GM20000 (cell line): ENCODE results near the gene SMARCAD1.

Experiments used
- DNase-seq: peaks from one replicate; pipeline ENCODE4 v3.0.0; 2012; ENCODE audit warnings: low spot score
- TF ChIP-seq, protein P1 (sequence below): IDR thresholded peaks from 2 replicates; pipeline ENCODE4 v1.5.1; 2012; ENCODE audit warnings: mild to moderate bottlenecking, control low read depth; ENCODE audit errors: extremely low read depth, missing control alignments

The SMARCAD1 gene, protein sequence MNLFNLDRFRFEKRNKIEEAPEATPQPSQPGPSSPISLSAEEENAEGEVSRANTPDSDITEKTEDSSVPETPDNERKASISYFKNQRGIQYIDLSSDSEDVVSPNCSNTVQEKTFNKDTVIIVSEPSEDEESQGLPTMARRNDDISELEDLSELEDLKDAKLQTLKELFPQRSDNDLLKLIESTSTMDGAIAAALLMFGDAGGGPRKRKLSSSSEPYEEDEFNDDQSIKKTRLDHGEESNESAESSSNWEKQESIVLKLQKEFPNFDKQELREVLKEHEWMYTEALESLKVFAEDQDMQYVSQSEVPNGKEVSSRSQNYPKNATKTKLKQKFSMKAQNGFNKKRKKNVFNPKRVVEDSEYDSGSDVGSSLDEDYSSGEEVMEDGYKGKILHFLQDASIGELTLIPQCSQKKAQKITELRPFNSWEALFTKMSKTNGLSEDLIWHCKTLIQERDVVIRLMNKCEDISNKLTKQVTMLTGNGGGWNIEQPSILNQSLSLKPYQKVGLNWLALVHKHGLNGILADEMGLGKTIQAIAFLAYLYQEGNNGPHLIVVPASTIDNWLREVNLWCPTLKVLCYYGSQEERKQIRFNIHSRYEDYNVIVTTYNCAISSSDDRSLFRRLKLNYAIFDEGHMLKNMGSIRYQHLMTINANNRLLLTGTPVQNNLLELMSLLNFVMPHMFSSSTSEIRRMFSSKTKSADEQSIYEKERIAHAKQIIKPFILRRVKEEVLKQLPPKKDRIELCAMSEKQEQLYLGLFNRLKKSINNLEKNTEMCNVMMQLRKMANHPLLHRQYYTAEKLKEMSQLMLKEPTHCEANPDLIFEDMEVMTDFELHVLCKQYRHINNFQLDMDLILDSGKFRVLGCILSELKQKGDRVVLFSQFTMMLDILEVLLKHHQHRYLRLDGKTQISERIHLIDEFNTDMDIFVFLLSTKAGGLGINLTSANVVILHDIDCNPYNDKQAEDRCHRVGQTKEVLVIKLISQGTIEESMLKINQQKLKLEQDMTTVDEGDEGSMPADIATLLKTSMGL

DNA sequence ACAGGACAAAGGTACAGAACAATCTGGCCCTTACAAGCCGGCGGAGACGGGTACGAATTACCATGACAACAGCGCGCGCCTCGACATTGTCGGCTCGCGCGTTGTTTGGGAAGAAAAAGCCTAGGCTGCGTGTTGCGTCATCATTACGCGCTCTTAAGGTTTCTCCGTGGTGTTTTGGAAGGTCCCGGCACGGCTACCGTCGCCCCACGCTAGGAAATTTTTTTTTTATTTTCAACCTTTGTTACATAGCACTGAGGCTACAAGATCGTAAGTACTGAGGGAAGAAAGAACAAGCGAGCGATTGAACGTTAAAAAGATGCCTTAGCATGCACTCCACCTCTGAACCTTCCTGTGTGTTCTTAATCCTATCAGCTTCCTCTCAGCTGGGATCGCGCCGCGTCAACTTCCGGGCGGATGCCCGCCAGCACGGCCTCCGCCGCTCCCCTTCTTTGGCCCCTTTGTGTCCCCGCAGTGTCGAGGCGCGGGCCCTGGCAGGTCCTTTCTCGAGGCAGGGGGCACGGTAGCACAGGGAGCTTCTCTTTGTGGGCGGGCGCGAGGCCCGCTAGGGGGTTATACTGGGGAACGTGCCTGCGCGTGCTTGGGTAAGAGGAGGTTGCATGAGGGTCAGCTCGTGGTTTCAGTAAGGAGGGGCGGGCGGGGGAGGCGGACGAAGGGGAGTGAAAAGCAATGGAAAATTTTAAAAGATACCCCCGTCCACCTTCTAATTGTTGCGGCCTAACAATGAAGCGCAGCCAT lies at the start of gene SMARCAD1:
Gene SMARCAD1 (plus strand): TSS at position 397 of the 756 bp plus-strand sequence. CDS start 530 bp downstream, outside the sequence.
- TF ChIP-seq, protein P1, sequence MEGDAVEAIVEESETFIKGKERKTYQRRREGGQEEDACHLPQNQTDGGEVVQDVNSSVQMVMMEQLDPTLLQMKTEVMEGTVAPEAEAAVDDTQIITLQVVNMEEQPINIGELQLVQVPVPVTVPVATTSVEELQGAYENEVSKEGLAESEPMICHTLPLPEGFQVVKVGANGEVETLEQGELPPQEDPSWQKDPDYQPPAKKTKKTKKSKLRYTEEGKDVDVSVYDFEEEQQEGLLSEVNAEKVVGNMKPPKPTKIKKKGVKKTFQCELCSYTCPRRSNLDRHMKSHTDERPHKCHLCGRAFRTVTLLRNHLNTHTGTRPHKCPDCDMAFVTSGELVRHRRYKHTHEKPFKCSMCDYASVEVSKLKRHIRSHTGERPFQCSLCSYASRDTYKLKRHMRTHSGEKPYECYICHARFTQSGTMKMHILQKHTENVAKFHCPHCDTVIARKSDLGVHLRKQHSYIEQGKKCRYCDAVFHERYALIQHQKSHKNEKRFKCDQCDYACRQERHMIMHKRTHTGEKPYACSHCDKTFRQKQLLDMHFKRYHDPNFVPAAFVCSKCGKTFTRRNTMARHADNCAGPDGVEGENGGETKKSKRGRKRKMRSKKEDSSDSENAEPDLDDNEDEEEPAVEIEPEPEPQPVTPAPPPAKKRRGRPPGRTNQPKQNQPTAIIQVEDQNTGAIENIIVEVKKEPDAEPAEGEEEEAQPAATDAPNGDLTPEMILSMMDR: no peak
- peak; percentile 81 for DNase-seq

DNA sequence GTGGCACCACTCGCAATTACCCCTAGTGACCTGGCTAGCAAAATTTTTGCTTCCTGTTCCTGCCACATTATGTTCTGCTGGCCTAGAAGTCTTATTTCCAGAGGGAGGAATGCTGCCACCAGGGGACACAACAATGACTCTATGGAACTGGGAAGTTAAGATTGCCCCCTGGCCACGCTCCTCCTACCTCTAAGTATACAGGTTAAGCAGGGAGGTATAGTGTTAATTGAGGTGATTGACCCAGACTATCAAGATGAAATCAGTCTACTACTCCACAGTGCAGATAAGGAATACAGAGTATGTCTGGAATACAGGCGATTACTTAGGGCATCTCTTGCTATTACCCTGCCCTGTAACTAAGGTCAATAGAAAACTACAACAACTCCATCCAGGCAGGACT lies 48.8 kb upstream of the SMARCAD1 start:
- TF ChIP-seq, protein P1: no peak
- no peak for DNase-seq

DNA sequence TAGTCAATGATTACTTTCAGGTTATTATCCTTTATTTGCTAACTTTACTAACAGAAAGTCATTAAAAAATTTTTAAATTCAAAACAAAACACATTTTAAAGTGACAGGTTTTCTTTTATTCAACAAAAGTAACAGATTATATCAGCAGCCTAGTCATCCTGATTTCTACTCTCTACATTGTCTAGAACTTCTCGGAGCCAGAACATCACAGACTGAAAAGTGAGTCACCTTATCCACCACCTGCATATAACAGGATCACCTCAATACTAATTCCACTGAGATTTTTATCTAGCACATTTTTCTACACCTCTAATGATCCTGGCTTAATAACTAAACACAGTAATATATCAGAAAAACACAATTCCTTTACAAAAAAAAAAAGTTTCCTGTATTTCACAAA lies 47.9 kb upstream of the SMARCAD1 start:
- TF ChIP-seq, protein P1: no peak
- DNase-seq: no peak

DNA sequence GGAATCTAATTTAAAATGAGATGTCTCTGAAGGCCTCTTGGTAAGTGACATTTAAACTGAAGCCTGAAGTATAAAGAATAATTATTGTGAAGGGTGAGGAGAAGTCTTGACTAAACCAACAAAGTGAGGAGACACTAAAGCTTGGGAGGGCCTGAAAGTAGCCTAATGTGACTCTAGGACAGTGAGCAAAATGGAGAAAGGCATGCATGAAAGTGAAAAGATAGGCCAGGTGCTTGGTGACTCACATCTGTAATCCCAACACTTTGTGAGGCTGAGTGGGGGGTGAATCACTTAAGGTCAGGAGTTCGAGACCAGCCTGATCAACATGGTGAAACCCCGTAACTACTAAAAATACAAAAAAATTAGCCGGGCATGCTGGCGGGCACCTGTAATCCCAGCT lies 46.9 kb upstream of the SMARCAD1 start:
- TF ChIP-seq, protein P1: no peak

DNA sequence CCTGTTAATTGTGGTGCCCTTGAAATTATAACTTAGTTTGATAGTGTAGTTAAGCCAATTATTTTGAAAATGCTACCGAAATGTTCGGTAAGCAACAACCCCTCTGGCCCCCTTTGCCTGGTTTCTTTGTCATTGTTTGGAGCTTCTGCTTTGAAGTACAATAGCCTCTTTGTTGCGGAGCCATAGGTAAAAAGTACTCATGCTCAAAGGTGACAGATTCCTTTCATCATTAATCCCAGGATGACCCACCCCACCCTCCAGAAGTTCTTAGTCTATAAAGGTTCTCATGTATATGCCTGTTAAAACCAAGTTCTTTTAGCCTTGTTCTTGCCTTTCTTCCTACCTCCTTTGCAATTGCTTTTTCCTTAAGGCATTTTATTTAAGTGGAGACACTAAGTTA lies 42.4 kb upstream of the SMARCAD1 start:
- TF ChIP-seq, protein P1: no peak

More for the DNA sequence above, 46.9 kb upstream of the SMARCAD1 start:
- DNase-seq: peak; percentile 29

DNA sequence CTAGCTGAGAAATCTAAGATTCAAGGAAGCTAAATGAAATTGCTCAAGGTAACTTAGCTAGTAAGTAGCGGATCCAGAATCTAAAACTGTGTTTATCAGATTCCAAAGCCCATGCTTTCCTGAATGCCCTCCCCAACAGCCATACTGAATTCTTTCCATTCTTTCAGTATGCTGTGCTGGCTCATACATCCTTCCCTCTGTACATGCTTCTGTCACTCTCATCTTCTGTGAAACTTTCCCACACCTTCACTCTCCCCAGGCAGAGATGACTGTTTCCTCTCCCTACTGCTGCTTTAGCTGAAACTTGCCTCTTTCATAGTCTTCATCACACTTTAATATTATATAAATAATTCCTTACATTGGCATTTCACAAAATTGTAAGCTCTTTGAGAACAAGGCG lies 39.3 kb upstream of the SMARCAD1 start:
- TF ChIP-seq, protein P1: no peak
- DNase-seq: no peak

More for the DNA sequence above, 42.4 kb upstream of the SMARCAD1 start:
- no peak for DNase-seq
